HepG2 (cell line): Measurements from ENCODE around the gene YTHDF1.

ENCODE experiments used
- AGO2 ChIP-seq: fragments of 200-400 bp; formaldehyde crosslinking; optimal IDR thresholded peaks from 2 replicates; pipeline ENCODE3; 2017; ENCODE audit warnings: mild to moderate bottlenecking, low read depth, low read length, moderate library complexity
- ARNT ChIP-seq: fragments of 450-650 bp; IDR thresholded peaks from 2 replicates; pipeline ENCODE4 v1.6.1; 2017
- EZH2 ChIP-seq: conservative IDR thresholded peaks from 2 replicates; pipeline ENCODE4 v1.6.1; 2012; ENCODE audit warnings: mild to moderate bottlenecking, low read depth, low read length, moderate library complexity
- NR3C1 ChIP-seq: sonication (generic); formaldehyde crosslinking; IDR thresholded peaks from 2 replicates; pipeline ENCODE4 v1.4.0; 2020; ENCODE audit warnings: missing genetic modification reagents
- POLR2A ChIP-seq, 2 experiments: IDR thresholded peaks; 2 replicates each; pipeline ENCODE4 v1.6.1; 2011; ENCODE audit warnings: low read depth in 2 of 2, low read length in 2 of 2, mild to moderate bottlenecking in 1 of 2, moderate library complexity in 1 of 2; ENCODE audit not compliant: insufficient read depth in 1 of 2
- PRMT3 ChIP-seq: sonication (generic); formaldehyde crosslinking; IDR thresholded peaks from 2 replicates; pipeline ENCODE4 v1.8.1; 2022; ENCODE audit warnings: low read depth, mild to moderate bottlenecking, moderate library complexity, missing genetic modification reagents, borderline replicate concordance
- ZBTB7B ChIP-seq: sonication (generic); formaldehyde crosslinking; IDR thresholded peaks from 2 replicates; pipeline ENCODE4 v1.4.0; 2020; ENCODE audit warnings: missing genetic modification reagents
- ZFYVE20 ChIP-seq: sonication (generic); formaldehyde crosslinking; IDR thresholded peaks from 2 replicates; pipeline ENCODE4 v1.8.0; 2023; ENCODE audit warnings: low read depth, mild to moderate bottlenecking, moderate library complexity, missing genetic modification reagents, borderline replicate concordance
- ZNF83 ChIP-seq: sonication (generic); formaldehyde crosslinking; IDR thresholded peaks from 2 replicates; pipeline ENCODE4 v1.4.0; 2020; ENCODE audit warnings: missing genetic modification reagents, mild to moderate bottlenecking, borderline replicate concordance
- ZNF841 ChIP-seq: sonication (generic); formaldehyde crosslinking; IDR thresholded peaks from 2 replicates; pipeline ENCODE4 v1.8.1; 2023; ENCODE audit warnings: missing genetic modification reagents, borderline replicate concordance
- TF ChIP-seq, protein P1 (sequence below): sonication (generic); formaldehyde crosslinking; IDR thresholded peaks from 2 replicates; pipeline ENCODE4 v1.4.0; 2020; ENCODE audit warnings: missing genetic modification reagents; ENCODE audit errors: not compliant biosample characterization
- TF ChIP-seq, protein P2 (sequence below): sonication (generic); formaldehyde crosslinking; IDR thresholded peaks from 2 replicates; pipeline ENCODE4 v1.4.0; 2020; ENCODE audit warnings: missing genetic modification reagents
- TF ChIP-seq, protein P3 (sequence below): sonication (generic); formaldehyde crosslinking; IDR thresholded peaks from 2 replicates; pipeline ENCODE4 v1.4.0; 2020; ENCODE audit warnings: missing genetic modification reagents, mild to moderate bottlenecking, borderline replicate concordance

DNA sequence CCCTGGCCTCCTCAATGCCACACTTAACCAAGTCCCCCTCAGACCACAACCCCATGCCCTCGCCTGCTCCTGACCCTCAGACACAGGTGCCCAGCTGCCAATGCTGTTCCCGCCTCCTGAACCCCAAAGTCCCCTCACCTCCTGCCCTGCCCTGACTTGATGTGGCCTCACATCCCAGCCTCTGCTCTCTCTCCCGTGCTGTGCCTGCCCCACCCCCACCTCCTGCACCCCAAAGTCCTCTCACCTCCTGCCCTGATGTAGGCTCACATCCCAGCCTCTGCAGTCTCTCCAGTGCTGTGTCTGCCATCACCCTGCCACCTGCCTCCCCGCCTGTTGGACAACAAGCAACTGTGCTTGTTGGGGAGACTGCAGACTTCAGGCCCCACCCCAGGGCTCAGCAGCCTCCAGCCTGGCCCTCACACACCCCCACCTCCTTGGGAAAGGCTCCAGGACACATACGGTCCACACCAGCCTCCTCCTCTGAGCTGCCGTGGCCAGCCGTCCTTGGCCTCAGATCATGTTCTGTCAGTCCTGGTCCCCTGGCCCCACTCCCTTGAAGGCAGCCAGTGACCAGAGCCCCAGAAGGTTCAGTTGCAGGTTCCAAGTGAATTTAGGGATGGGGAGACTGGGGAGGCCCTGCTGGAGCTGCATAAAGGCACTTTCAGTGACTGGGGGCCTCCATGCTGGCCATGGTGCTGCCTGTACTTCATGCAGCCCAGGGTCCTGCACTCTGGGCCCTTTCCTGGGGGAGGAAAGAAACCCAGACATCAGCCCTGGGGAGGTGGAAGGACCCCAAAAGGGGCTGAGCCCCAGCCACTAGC lies 28.4 kb downstream of the YTHDF1 start:
- no peak for TF ChIP-seq ZFYVE20
- no peak for TF ChIP-seq POLR2A (IDR thresholded peaks at IDR 0.05; ENCODE audit: insufficient read depth in 1 of 2, low read depth in 2 of 2, low read length in 2 of 2)
- TF ChIP-seq PRMT3 (CRISPR knock-in tag) = no peak
- no peak for TF ChIP-seq AGO2
- TF ChIP-seq, protein P1, sequence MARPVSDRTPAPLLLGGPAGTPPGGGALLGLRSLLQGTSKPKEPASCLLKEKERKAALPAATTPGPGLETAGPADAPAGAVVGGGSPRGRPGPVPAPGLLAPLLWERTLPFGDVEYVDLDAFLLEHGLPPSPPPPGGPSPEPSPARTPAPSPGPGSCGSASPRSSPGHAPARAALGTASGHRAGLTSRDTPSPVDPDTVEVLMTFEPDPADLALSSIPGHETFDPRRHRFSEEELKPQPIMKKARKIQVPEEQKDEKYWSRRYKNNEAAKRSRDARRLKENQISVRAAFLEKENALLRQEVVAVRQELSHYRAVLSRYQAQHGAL (CRISPR knock-in tag) = no peak
- no peak for TF ChIP-seq ZBTB7B (CRISPR knock-in tag)
- TF ChIP-seq, protein P2, sequence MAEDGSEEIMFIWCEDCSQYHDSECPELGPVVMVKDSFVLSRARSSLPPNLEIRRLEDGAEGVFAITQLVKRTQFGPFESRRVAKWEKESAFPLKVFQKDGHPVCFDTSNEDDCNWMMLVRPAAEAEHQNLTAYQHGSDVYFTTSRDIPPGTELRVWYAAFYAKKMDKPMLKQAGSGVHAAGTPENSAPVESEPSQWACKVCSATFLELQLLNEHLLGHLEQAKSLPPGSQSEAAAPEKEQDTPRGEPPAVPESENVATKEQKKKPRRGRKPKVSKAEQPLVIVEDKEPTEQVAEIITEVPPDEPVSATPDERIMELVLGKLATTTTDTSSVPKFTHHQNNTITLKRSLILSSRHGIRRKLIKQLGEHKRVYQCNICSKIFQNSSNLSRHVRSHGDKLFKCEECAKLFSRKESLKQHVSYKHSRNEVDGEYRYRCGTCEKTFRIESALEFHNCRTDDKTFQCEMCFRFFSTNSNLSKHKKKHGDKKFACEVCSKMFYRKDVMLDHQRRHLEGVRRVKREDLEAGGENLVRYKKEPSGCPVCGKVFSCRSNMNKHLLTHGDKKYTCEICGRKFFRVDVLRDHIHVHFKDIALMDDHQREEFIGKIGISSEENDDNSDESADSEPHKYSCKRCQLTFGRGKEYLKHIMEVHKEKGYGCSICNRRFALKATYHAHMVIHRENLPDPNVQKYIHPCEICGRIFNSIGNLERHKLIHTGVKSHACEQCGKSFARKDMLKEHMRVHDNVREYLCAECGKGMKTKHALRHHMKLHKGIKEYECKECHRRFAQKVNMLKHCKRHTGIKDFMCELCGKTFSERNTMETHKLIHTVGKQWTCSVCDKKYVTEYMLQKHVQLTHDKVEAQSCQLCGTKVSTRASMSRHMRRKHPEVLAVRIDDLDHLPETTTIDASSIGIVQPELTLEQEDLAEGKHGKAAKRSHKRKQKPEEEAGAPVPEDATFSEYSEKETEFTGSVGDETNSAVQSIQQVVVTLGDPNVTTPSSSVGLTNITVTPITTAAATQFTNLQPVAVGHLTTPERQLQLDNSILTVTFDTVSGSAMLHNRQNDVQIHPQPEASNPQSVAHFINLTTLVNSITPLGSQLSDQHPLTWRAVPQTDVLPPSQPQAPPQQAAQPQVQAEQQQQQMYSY (CRISPR knock-in tag) = no peak
- TF ChIP-seq, protein P3, sequence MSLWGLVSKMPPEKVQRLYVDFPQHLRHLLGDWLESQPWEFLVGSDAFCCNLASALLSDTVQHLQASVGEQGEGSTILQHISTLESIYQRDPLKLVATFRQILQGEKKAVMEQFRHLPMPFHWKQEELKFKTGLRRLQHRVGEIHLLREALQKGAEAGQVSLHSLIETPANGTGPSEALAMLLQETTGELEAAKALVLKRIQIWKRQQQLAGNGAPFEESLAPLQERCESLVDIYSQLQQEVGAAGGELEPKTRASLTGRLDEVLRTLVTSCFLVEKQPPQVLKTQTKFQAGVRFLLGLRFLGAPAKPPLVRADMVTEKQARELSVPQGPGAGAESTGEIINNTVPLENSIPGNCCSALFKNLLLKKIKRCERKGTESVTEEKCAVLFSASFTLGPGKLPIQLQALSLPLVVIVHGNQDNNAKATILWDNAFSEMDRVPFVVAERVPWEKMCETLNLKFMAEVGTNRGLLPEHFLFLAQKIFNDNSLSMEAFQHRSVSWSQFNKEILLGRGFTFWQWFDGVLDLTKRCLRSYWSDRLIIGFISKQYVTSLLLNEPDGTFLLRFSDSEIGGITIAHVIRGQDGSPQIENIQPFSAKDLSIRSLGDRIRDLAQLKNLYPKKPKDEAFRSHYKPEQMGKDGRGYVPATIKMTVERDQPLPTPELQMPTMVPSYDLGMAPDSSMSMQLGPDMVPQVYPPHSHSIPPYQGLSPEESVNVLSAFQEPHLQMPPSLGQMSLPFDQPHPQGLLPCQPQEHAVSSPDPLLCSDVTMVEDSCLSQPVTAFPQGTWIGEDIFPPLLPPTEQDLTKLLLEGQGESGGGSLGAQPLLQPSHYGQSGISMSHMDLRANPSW (CRISPR knock-in tag) = no peak
- TF ChIP-seq ZNF83 (CRISPR knock-in tag) = no peak
- TF ChIP-seq ARNT = no peak
- TF ChIP-seq EZH2 = no peak
- TF ChIP-seq ZNF841 = no peak
- TF ChIP-seq NR3C1 = no peak
